ENCODE results near the gene TMPRSS3.

Gene TMPRSS3

DNA sequence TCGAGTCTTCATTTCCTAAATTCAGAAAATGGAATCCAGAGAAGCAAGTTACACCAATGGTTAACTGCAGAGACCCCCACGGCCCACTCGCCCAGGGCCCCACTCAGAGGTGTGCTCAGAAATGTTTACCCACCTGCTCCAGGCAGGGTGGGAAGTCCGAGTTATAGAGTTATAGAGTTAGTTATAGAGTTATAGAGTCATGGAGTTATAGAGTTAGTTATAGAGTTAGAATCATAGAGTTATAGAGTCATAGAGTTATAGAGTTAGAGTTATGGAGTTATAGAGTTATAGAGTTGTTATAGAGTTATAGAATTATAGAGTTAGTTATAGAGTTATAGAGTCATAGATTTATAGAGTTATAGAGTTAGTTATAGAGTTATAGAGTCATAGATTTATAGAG lies 39.5 kb upstream of the TMPRSS3 start:
- TF ChIP-seq, protein P1, sequence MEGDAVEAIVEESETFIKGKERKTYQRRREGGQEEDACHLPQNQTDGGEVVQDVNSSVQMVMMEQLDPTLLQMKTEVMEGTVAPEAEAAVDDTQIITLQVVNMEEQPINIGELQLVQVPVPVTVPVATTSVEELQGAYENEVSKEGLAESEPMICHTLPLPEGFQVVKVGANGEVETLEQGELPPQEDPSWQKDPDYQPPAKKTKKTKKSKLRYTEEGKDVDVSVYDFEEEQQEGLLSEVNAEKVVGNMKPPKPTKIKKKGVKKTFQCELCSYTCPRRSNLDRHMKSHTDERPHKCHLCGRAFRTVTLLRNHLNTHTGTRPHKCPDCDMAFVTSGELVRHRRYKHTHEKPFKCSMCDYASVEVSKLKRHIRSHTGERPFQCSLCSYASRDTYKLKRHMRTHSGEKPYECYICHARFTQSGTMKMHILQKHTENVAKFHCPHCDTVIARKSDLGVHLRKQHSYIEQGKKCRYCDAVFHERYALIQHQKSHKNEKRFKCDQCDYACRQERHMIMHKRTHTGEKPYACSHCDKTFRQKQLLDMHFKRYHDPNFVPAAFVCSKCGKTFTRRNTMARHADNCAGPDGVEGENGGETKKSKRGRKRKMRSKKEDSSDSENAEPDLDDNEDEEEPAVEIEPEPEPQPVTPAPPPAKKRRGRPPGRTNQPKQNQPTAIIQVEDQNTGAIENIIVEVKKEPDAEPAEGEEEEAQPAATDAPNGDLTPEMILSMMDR (conservative IDR thresholded peaks at IDR 0.05; ENCODE audit: low read depth, low read length): no peak
- no peak for DNase-seq (ENCODE audit: low read depth)
- no peak overlapping the region for H3K4me3 ChIP-seq (ENCODE audit: low read depth, low read length)

DNA sequence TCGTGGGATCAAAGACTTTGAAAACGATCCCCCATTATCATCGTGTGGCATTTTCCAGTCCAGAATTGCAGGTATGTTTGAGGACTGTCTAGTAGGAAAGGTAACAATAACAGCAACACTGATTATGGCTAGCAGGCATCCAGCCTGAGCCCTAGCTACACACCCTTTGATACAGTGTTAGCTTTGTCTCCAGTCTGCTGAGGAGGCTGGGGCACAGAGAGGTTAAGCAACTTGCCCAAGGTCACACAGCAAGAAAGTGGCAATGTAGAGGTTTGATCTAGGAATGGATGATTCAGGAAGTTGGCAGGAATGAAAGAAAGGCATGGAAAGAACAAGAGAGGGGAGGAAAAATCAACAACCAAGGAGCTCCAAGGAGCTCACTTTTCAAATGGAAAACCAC lies 39.0 kb upstream of the TMPRSS3 start:
- no peak overlapping the region for H3K4me3 ChIP-seq (ENCODE audit: low read depth, low read length)
- DNase-seq (ENCODE audit: low read depth): no peak
- TF ChIP-seq, protein P1 (conservative IDR thresholded peaks at IDR 0.05; ENCODE audit: low read depth, low read length): no peak

DNA sequence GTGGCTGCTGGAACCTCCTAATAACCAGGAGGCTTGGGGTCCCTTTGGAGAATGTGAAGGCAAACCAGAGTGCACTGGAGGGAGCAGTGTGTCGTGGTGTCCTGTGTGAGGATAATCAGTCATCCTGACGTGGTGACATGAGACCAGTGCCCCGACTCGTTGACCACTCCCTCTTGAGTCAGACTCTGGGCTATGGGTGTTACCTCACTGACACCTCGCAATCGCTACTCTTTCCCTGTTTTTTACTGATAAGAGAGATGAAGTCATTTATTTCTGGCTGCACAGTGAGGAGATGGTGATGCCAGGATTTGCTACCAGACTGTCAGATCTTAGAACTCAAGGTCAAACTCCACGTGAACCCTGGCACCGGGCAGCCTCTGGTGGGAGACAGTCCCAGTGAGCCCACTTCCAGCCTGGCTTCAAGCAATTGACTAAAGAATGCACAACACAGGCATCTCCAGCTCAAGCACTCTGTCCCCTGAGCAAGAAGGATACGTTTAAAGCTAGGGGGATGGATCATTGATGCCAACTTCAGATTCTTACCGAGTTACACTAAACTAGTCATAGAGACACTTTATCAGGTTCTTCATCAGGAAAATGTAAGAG lies 38.2 kb upstream of the TMPRSS3 start:
- DNase-seq (ENCODE audit: low read depth): no peak
- TF ChIP-seq, protein P1 (conservative IDR thresholded peaks at IDR 0.05; ENCODE audit: low read depth, low read length): no peak
- no peak overlapping the region for H3K4me3 ChIP-seq (ENCODE audit: low read depth, low read length)

DNA sequence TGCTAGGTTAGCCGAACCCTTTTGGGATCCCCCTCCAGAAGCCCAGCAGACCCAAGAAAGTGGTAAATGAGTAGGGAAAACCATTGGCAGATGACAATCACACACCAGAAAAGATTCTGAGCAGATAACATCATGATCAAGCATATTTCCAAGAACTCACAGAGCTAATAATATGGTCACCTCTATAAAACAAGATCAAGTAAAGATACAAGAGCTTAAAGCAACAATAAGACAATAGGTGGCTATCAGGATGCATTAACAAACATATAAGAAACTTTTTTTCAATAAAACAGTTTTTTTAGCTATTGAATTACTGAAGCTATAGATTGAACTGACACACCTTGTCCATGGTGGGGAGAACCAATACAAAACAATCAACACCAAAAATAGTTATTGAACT lies 36.8 kb upstream of the TMPRSS3 start:
- TF ChIP-seq, protein P1 (conservative IDR thresholded peaks at IDR 0.05; ENCODE audit: low read depth, low read length): no peak
- no peak overlapping the region for H3K4me3 ChIP-seq (ENCODE audit: low read depth, low read length)
- no peak for DNase-seq (ENCODE audit: low read depth)

DNA sequence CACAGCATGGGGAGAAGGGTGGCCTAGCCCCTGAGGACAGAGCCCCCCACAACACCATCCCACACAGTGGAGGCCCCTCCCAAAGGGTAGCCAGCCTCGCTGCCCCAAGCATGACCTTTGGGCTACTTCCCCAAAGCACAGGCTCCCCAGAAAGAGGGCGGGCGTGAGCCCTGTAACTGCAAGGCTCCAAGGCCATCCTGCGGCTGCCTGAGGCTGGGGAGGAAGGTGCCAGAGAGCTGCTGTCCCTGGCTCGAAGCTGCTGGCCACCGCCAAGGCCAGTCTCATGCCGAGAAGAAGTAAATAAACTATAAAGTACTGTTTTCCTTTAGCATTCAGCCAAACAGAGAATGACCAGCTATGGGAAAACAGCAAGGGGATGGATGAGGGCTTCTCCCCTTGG lies 35.3 kb upstream of the TMPRSS3 start:
- DNase-seq (ENCODE audit: low read depth): no peak
- TF ChIP-seq, protein P1 (conservative IDR thresholded peaks at IDR 0.05; ENCODE audit: low read depth, low read length): no peak
- no peak overlapping the region for H3K4me3 ChIP-seq (ENCODE audit: low read depth, low read length)

DNA sequence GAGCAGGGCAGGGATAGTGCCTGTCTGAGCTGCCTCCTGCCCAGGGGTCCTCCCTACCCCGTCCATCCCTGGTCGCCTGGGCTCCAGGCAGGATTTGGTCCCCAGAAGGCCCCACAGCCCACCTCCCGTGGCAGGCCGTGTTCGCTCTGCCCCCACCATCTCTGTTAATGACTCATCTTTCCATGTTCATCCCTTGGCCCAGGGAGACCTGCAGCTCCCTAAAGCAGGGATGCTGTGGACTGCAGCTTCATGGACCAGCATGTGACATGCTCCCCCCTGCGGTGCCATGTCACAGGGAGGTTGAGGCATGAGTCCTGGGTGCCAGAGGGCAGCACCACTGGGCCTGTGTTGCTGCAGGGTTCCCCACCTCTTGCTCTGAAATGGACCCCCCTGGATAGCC lies 34.7 kb upstream of the TMPRSS3 start:
- no peak overlapping the region for H3K4me3 ChIP-seq (ENCODE audit: low read depth, low read length)
- TF ChIP-seq, protein P1 (conservative IDR thresholded peaks at IDR 0.05; ENCODE audit: low read depth, low read length): no peak
- DNase-seq (ENCODE audit: low read depth): no peak

DNA sequence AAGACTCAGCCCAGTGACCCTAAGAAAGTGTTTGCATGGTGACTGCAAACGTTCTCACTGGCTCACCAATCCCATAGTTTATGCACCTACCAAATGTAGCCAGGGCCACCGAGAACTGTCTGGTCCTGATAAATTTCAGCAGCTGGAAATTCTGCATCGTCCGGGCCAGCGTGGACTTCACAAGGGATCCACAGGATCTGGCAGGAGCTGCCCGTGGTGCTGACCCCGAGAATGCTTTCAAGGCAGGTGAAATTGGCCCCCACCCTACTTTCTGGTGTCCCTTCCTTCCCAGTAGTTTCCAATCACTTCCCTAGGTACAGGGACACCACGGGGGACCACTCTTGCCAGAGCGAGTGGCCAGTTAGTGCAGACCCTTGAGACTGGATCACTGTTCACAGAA lies 34.0 kb upstream of the TMPRSS3 start:
- H3K4me3 ChIP-seq (ENCODE audit: low read depth, low read length): no peak overlapping the region
- DNase-seq (ENCODE audit: low read depth): no peak
- TF ChIP-seq, protein P1 (conservative IDR thresholded peaks at IDR 0.05; ENCODE audit: low read depth, low read length): no peak
